ENCODE data around the gene GFAP. TPM values are rescaled to one million over a fixed set of nuclear protein-coding genes. Genes with fewer than 3 reads are reported as not detected.

The GFAP gene
- total and polyA plus RNA-seq, 3 donors from 2014 or later = 0.55 to 0.91 (median 0.62) TPM

- Histone ChIP-seq H3K27ac (no peak overlapping the region), H3K9me3 (no peaks in the 10 kb centered on the region), H3K4me1 (peaks cover 8% of the 10 kb centered on the region), H3K36me3 (ENCODE audit: low read depth, missing control alignments) (no peaks in the 10 kb centered on the region), H3K27me3 (no peaks in the 10 kb centered on the region), H3K4me3 (no peak overlapping the region)
- TF ChIP-seq CTCF (IDR thresholded peaks at IDR 0.05) = no peak
- TF ChIP-seq POLR2A (IDR thresholded peaks at IDR 0.05) = no peak
- no peak for DNase-seq
- intact Hi-C loops (cut with DNase I; ENCODE audit: low total_unique reads) = no loop called here
- 83 to 84% methylated on average over 8 of the region's 8 CpGs for WGBS, 2 donors
These were observed 42.0 kb upstream of the GFAP start for GRCh38 chr17:44956998-44957981.

- Histone ChIP-seq H3K36me3 (ENCODE audit: low read depth, missing control alignments) (no peaks in the 10 kb centered on the region), H3K27me3 (no peaks in the 10 kb centered on the region), H3K4me3 (no peak overlapping the region), H3K27ac (no peak overlapping the region), H3K4me1 (peaks cover 8% of the 10 kb centered on the region), H3K9me3 (no peaks in the 10 kb centered on the region)
- no peak for DNase-seq
- TF ChIP-seq POLR2A (IDR thresholded peaks at IDR 0.05) (no peak), CTCF (IDR thresholded peaks at IDR 0.05) (no peak)
- 57 to 63% methylated on average over 7 to 8 of the region's 8 CpGs for WGBS, 2 donors
- intact Hi-C loops (cut with DNase I; ENCODE audit: low total_unique reads) = no loop called here
These were observed 40.5 kb upstream of the GFAP start for GRCh38 chr17:44955674-44956425.

- intact Hi-C loops (cut with DNase I; ENCODE audit: low total_unique reads) = no loop called here
These were observed 37.7 kb upstream of the GFAP start for GRCh38 chr17:44952946-44953475.

GRCh38 chr17:44948315-44948795 lies 33.1 kb upstream of the GFAP start:
- no peak for DNase-seq
- WGBS, 2 donors = 53 to 59% methylated on average over 5 to 7 of the region's 7 CpGs
- no peak overlapping the region for H3K27ac ChIP-seq
- intact Hi-C loops (cut with DNase I; ENCODE audit: low total_unique reads) = no loop called here
- TF ChIP-seq CTCF (IDR thresholded peaks at IDR 0.05) (no peak), POLR2A (IDR thresholded peaks at IDR 0.05) (no peak)
- no peaks in the 10 kb centered on the region for H3K27me3 ChIP-seq
- H3K36me3 ChIP-seq (ENCODE audit: low read depth, missing control alignments) = no peaks in the 10 kb centered on the region
- no peaks in the 10 kb centered on the region for H3K4me1 ChIP-seq
- H3K9me3 ChIP-seq = no peaks in the 10 kb centered on the region
- peak overlapping the region; percentile 37 to 61 for H3K4me3 ChIP-seq

More at GRCh38 chr17:44952946-44953475, 37.7 kb upstream of the GFAP start:
- Histone ChIP-seq H3K27me3 (no peaks in the 10 kb centered on the region), H3K27ac (no peak overlapping the region), H3K4me3 (no peak overlapping the region), H3K36me3 (ENCODE audit: low read depth, missing control alignments) (no peaks in the 10 kb centered on the region), H3K9me3 (no peaks in the 10 kb centered on the region), H3K4me1 (no peaks in the 10 kb centered on the region)
- no peak for DNase-seq
- WGBS, 2 donors = 79 to 81% methylated on average over 6 of the region's 6 CpGs
- TF ChIP-seq POLR2A (IDR thresholded peaks at IDR 0.05) (no peak), CTCF (IDR thresholded peaks at IDR 0.05) (no peak)

Measured in testis (tissue), 3 donors.